Stimulated activated CD8-positive, alpha-beta memory T cell treated with anti-CD3 and anti-CD28 coated beads, Interleukin-15, amount 100 ng/mL, for 4 hours (primary cell): ENCODE data around the gene ASF1B.

ENCODE experiments used
- DNase-seq, 2 donors: peaks; one replicate each; pipeline ENCODE4 v3.0.0-alpha.2; 2020; ENCODE audit warnings: low read depth in 2 of 2

The ASF1B gene

DNA sequence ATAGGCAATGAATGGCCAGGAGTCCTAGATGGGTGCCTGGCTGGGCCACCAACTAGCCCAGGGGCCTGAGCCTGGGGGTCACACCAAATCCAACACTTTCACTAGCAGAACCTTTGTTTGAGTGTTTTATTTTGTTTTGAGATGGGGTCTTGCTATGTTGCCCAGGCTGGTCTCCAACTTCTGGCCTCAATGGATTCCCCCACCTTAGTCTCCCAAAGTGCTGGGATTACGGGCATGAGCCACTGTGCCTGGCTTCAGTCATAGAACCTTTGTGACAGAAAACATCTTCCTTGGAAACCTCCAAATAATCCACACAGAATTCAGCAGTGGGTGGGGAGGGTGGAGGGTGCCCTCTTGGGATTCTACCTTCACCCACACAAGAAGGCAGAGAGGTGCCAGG lies 24.9 kb downstream of the ASF1B start:
- no peak for DNase-seq

DNA sequence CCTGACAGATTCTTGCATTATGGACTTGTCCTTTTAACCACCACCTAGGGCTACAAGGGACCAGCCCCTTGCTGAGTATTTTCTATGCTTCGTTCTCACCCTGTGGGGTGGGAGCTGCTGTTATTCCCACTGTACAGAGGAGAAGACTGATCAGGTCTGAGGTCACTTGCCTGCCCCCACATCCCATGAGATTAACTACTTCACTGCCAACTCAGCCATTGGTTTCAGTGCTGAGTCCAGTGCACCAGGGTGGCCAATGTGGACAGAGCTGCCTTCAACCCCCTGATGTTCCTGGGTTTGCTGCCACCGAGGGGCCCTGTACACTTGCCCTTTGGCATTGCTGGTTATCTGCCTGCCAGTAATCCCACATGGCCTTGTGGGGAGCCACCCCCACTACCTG lies 25.7 kb downstream of the ASF1B start:
- DNase-seq: no peak

DNA sequence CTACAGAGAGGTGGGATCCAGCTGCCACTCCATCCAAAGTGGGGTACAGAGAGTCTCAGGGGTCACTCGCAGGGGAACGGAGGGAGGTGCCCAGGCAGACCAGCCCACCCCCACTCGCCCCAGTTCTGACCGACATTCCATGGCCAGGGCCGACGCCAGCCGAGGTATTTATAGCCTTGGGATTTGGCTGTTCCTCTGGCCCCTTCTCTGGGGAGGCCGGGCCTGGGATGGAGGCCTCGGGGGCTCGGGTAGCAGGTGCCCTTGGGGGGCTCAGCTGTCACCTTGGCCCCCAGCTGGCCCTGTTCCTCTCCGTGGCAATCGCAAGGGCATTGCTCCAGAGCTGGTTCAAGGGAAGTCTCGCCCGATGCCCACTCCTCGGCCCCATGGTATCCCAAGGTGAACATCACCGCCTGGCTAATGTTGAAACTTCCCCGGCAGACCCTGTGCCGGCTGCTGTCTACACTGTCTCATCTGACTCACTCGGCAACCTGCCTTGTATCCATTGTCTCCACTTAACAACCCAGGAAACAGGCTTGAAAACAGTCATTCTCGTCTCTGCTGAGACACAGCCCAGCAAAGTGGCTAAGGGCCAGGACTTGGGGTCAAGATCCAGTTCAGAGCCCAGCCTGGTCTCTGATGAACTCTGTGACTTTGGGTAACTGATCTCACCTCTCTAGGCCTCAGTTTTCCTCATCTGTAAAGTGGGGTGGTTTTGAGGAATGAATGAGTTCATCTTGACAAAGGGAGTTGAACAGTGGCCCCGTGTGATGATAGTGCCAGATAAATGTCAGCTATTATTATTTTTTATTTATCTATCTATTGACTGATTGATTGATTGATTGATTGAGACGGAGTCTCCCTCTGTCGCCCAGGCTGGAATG lies 28.6 kb downstream of the ASF1B start:
- no peak for DNase-seq

DNA sequence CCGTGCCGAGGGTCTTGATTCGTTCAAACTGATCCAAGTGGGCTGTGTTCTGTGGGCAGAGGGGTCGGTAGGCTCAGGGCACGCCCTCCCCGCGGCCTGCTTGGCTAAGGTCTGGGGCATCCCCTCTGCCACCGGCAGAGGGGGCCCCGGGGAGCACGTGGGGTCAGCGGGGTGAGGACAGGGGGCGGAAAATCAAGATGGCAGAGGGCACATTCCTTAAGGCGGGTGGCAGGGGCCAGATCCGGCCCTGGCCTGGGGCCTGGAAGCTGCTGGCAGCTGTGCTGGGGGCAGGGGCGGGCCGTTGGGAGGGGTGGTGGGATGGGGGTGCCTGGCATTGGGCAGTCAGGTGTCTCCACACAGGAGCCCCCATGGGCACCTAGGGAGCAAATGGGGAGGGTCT lies 29.5 kb downstream of the ASF1B start:
- DNase-seq: no peak

DNA sequence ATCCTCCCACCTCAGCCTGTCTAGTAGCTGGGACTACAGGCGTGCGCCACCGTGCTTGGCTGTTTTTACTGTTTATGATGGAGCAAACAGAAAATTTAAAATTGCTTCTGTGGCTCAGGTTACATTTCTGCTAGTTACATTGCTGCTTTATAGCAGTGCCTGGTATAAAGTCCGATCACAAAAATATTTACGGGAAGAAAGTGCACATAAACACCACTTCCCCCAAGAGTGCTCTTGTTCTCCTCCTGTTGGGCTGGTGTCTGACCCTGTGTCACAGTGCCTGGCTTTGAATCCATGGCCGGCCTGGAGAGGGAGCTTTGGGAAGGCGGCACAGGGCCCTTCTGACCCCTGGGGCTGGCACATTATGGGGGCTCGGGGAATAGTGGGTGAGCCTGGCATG lies 30.7 kb downstream of the ASF1B start:
- DNase-seq: no peak

DNA sequence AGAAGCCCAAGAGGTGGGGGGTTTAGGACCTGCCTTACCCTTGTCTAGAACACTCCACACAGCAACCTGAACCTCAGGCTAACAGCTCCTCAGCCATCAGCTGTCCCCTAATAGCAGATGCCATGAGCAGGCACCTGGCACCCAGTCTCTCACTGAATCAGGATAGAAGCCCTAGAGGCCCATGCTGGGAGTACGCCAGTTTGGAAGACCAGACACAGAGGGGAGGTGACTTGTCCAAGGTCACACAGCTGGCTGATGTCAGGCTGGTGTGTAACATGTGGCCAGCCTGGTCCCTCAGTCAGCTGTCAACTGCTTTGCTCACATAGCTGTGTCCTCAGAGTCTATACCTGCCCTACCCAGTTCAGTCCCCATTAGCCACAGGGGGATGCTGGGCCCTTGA lies 33.1 kb downstream of the ASF1B start:
- no peak for DNase-seq

DNA sequence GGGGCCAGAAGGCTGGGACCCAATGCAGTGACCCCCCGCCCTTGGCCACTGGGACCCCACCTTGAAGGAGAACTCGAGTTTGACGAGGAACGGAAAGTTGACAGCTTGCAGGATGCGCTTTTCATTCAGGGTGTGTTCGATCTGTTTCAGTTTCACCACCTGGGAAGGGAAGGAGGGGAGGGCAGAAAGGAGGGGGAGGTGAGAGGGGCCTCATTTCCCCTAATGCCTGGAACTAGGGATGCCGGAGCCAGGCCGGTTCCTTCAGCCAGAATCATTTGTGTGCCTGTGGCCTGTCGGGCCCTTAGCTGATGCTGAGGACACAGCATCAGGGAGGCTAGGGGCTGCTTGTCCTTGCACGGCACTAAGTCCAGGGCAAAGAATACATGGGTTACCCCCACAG lies 33.6 kb downstream of the ASF1B start:
- no peak for DNase-seq

DNA sequence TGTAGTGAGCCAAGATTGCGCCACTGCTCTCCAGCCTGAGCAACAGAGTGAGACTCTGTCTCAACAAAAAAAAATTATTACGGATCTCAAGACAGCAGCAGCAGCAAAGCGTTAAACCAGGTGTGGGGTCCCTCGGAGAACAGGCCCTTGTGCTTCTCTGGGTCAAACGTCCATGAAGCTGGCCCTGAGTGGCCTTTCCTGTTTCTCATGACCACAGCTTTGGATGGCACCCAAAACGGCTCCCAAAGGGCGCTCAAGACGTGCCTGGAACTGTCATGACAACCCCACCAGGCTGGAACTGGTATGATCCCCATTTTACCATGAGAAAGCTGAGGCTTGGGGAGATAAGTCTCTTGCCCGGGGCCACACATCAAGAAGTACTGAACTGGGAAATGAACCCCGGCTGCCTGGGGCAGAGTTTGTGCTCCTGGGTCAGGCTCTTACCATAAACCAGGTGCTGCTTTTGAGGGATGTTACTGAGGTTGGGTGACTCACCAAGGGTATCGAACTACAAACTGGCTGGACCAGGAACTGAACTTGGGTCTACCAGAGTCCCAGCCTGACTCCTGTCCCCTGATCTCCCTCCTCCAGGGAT lies 34.2 kb downstream of the ASF1B start:
- DNase-seq: no peak

DNA sequence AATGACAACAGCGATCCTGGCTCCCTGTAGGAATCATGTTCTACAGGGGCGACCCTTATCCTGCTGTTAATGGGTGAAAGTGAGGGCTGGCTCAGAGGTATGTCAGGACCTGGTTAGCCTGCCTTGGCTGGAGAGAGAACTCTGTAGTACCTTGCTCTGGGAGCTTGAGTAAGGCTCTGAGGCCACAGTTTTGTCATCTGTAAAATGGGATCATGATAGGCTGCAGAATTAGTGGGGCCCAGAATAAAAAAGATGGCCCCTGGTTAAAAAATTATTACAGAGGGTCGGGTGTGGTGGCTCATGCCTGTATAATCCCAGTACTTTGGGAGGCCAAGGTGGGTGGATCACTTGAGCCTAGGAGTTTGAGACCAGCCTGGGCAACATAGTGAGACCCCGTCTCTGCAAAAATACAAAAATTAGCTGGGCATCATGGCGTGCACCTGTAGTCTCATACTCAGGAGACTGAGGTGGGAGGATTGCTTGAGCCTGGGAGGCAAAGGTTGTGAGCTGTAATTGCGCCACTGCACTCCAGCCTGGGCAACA lies 35.3 kb downstream of the ASF1B start:
- no peak for DNase-seq

DNA sequence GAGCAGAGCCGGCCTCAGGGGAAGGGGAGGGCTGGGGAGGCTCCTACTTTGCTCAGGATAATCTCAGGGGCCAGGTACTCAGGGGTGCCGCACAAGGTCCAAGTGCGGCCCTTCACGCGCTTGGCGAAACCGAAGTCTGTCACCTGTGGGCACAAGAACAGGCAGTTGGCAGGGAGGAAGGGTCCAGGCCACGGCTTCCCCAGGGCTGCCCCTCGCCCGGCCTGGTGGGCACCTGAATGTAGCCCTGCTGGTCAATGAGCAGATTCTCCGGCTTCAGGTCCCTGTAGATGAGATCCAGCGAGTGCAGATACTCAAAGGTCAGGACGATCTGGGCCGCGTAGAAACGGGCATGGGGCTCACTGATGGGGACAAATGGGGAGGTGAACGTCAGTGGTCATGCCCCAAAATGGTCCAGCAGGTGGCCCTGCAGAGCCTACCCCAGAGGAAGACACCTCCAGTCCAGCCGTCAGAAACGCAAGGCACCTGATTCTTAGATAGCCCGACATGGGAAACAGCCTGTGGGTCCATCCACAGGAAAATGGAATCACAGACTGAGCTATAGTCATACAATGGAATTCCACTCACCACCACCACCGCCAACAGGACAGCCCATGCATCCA lies 38.7 kb downstream of the ASF1B start:
- DNase-seq: no peak

DNA sequence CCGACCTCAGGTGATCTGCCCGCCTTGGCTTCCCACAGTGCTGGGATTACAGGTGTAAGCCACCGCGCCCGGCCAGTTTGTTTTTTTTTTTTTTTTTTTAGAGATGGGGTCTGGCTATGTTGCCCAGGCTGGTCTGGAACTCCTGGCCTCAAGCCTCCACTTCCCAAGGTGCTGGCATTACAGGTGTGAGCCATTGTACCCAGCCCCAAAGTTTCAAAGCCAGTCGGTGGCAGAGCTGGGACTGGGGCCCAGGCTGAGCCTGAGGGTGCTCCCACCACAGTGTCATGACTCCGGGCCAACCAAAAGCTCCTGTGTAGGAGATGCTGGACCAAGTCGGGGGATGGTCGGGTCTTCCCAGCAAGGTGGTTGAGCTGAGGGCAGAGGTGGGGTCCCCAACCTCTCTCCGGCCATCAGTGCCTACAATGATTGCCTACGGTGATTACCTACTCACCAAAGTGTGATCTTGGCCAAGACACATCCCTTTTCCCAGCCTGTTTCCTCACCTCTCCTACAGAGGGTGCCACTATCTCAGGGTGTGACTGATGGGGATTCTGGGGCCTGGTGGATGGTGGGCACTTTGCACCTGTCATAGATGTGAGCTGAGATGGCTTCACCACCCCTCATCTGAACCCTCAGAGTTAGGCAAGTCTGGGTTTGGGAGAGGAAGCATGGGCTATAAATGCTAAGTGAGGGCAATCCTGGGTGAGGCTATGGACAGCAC lies 40.0 kb downstream of the ASF1B start:
- no peak for DNase-seq

DNA sequence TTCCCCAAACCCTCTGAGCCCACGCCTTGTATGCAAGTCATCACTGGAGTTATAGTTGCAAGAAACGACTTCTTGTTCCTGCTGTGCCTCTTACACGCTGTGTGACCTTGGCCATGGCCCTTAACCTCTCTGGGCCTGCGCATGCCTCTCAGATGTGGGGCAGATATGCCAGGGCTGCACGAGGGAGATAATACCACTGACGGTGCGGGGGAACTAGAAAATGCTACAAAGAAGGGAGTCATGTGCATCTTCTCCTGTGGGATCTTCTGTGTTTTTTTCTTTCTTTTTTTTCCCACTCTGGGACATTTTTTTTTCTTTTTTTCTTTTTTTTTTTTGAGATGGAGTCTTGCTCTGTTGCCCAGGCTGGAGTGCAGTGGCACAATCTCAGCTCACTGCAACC lies 41.5 kb downstream of the ASF1B start:
- no peak for DNase-seq

DNA sequence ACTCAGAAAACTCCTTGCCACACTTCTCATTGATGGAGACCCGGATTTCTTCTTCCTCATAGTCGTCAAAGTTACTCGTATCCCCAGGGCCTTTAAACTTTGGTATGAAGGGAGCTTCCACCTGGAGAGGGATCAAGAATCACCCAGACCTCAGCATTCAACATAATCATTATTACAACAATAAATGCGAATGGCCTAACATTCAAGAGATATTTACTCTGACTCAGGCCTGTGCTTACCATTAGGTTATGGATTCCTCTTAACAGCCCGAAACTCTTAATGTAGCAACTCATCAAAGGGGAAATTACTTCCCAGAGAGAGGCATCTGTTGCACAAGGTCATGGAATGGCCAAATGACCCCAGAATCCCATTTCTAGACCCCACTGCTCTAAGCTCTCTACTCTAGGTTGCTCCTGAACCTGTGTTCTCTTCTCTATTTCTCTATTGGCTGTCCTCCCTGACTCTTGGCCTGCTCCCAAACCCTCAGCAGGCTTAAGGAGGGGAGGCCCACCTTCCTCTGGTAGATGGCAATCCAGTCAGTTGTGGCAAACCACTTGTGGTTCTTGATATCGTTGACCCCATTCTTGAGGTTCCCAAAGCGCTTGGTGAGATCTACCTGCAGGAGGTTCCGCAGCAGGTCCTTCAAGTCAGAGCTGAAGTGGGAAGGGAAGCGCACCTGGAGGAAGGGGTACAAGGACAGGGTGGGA lies 43.1 kb downstream of the ASF1B start:
- no peak for DNase-seq

DNA sequence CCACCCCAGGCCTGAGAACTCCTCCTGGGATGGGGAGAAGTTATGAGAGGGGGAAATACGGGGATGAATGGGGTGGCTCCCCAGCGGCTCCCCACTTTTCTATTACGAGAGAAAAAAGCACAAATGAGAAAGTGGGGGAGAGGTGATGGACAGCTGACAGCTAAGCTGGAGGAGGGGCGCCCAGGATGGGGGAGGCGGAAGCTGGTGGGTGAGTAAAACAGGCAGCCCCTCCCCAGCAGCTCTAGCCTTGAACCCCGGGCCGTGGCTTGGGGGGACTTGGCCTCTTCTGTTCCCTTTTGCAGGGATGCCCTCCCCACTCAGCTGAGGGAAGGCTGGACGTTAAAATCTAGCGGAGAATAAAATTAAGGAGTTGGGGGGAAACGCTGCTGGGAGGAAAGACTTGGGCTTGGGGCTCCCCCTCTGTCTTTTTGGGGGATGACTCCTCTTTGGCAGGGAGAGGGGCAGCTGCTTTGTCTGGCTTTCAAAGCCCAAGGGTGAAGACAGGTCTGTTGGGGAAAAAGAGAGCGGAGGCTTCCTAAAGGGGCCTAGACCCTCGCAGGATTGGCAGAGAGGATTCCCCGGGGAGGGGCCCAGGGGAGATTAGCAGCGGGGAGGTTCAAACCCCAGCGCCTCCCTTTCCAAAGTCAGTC lies 44.5 kb downstream of the ASF1B start:
- no peak for DNase-seq

DNA sequence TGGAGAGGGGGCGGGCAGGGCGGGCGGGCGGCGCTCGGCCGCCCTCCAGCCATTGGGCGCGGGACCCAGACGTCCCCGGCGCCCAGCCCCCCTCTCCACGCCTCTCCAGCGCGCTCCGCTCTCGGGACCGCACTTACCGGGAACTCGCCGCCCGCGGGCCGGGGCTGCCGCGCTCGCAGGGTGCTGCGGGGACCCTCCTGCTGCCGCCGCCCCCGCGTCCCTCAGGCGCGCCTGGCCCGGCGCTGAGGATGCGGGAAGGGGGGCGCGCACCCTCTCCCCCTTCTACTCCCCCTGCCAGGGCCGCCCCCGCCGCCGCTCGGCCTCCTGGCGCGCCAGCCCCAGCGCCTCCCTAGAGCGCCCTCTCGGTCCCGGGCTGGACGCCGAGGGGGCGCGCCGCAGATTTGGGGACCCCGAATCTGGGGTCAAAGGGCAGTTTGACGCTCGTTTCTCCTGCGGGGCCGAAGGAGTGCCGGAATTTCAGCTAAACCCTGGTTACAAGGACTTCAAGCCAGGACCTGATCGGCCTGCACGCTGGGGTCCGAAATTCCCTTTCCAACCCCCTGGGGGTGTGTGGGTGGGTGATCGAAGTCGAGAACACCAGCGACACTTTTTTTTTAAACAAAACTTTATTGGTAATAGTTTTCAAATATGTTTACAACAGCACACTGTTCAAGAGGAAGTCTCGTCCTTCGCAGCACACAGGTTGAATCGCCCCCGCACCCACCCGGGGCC lies 45.1 kb downstream of the ASF1B start:
- peak in 1 of 2 donors; percentile 36 for DNase-seq

DNA sequence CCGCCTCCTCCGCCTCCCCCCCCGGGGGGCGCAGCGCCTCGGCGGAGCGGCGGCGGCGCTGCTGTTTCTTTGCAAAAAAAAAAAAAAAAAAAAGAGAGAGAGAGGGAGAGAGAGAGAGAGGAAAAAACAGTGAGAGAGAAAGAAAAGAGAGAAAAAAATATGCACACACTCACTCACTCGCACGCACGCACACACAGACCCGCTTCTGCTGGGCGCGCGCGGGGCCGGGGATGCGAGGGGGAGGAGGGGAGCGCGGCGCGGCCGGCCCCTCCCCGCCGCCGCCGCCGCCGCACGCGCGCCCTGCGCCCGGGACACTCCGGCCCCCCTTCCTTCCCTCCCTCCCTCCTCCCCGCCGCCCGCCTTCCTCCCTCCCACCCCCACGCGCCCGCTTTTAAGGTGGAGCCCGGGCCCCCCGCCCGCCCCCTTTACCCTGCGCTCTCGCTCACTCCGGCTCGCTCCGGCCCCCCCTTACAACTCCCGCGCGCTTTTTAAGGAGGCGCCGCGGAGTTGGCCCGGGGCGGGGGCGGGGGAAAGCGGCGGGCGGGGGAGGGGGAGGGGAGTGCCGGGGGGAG lies 45.8 kb downstream of the ASF1B start, which contains the start of gene SAMD1:
Gene SAMD1, minus strand, starts transcription at position 243 of the 572 bp plus-strand sequence.
- DNase-seq: peak; percentile 78 to 82

DNA sequence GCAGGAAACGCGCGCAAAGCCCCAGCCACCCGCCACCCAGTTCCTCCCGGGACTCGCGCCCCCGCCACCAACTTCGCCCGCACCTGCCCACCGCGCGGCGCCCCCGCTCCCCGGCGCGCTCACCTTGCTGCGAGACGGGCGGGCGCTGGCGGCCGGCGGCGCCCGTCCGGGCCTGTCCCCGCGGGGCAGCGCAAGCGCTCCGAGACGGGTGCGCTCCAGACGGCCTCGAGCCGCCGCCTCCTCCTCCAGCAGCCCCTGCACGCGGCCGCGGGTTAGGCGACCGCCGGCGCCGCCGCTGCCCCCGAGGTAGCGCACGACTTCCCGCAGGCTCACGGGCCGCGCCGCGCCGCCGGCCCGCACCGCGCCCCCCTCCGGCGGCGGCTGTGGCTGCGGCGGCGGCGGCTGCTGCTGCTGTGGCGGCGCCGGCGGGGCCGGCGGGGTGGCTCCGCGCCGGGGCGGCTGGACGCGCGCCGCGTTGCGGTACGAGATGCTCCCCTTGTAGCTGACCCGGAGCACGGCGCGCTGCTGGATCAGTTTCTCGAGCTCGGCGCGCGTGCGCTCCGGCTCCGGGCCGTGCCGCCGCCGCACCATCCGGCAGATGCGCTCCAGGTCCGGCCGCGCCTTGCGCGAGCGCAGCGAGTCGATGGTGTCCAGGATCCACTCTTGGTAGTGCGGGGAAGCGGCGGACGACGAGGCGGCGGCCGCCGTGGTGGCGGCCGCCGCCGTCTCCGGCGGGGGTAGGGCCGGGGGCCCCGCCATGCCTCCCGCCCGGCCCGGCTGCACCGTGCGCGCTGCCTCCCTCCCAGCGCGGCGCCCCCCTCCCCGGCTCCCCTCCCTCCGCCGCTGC lies 46.5 kb downstream of the ASF1B start:
- DNase-seq: no peak

DNA sequence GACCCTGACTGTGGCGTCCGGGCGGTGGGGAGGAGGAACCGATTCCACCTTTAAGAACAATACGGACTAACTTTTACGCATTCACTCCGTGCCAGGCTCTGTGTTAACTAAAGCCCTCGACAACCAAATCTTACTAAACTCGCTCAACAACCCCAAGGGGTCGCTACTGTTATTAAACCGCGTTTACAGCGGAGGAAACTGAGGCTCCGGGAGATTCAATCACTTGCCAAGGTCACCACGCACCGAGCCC lies 47.1 kb downstream of the ASF1B start:
- DNase-seq: no peak
